Esophagus muscularis mucosa (tissue), 4 donors: ENCODE measurements around the gene BTF3.

Source experiments
- EP300 ChIP-seq: sonication (generic); formaldehyde crosslinking; IDR thresholded peaks from one replicate; pipeline ENCODE4 v1.6.1; 2017; ENCODE audit warnings: antibody characterized with exemption
- POLR2A ChIP-seq: fragments of 450-650 bp; IDR thresholded peaks from one replicate; pipeline ENCODE4 v1.6.1; 2017; ENCODE audit warnings: antibody characterized with exemption, moderate library complexity, mild to moderate bottlenecking, low read depth
- POLR2AphosphoS5 ChIP-seq, 2 donors: sonication (generic); formaldehyde crosslinking; IDR thresholded peaks; one replicate each; pipeline ENCODE4 v1.6.1; 2017; ENCODE audit warnings: antibody characterized with exemption in 2 of 2
- TF ChIP-seq, protein P1 (sequence below), 3 experiments: fragments of 200-600 bp in 2 of 3; fragments of 450-650 bp in 1 of 3; sonication (generic) in 2 of 3; IDR thresholded peaks; one replicate each; pipeline ENCODE4 v1.5.1; 2017 to 2019; ENCODE audit warnings: antibody characterized with exemption in 3 of 3, mild to moderate bottlenecking in 2 of 3, moderate library complexity in 1 of 3

DNA sequence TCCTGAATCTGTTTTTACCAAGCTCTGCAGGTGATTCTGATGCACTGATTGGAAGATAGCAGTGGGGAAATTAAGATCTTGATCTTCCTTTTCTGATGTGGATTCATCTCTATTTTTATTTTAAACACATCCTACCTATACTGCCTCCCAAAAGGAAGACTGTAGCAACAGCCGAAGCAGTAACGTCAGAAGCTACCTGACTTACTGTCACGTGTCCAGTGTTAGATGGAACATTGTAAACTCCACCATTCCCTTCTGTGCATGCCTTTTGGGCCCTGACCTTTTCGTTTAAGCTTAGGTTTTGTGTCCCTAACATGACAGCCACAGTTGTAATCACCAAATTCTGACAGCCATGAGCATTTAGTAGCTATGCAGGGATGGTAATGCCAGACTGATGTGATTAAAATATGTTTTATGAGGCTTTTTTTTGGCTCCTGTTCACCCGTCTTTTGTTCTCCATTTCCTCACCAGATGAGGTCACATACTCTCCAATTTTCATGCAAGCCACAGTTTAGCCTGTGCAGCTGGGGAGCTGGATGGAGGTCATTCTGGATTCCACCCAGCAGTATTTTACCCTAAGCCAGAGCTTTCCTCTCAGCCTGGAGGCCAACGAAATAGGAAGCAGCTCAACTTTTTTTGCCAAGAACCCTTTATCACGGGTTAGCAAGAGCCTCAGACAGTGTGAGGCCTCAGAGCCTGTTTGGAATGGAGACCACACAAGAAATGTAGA is 34.1 kb upstream of the BTF3 start:
- TF ChIP-seq EP300 (no peak), POLR2AphosphoS5 (IDR thresholded peaks at IDR 0.05) (peak in 1 of 2 donors; percentile 13), POLR2A (no peak)
- TF ChIP-seq, protein P1, sequence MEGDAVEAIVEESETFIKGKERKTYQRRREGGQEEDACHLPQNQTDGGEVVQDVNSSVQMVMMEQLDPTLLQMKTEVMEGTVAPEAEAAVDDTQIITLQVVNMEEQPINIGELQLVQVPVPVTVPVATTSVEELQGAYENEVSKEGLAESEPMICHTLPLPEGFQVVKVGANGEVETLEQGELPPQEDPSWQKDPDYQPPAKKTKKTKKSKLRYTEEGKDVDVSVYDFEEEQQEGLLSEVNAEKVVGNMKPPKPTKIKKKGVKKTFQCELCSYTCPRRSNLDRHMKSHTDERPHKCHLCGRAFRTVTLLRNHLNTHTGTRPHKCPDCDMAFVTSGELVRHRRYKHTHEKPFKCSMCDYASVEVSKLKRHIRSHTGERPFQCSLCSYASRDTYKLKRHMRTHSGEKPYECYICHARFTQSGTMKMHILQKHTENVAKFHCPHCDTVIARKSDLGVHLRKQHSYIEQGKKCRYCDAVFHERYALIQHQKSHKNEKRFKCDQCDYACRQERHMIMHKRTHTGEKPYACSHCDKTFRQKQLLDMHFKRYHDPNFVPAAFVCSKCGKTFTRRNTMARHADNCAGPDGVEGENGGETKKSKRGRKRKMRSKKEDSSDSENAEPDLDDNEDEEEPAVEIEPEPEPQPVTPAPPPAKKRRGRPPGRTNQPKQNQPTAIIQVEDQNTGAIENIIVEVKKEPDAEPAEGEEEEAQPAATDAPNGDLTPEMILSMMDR (IDR thresholded peaks at IDR 0.05): no peak
